Umbilical cord (tissue), 2 donors: ENCODE data around the gene SLC41A2. TPM values are rescaled to one million over a fixed set of nuclear protein-coding genes. Genes with fewer than 3 reads are reported as not detected.
A peak's percentile ranks its signal among the peaks of the same experiment; 100 is the strongest.
"Not testable (repeated sequence)": the region's sequence is repeated elsewhere in the genome, so short reads cannot be mapped to it uniquely, and the experiment has no call there.

Experiments used
- DNase-seq: peaks from one replicate; pipeline ENCODE4 v3.0.0-alpha.2; 2015; ENCODE audit warnings: low spot score
- total RNA-seq: library from RNA; depleted of rRNA; stranded (reverse); fragments of >200 nt; gene quantifications from one replicate; pipeline ENCODE4 v1.2.3, GENCODE V29; 2014; ENCODE audit warnings: low replicate concordance; ENCODE audit not compliant: insufficient read depth

Gene SLC41A2
- total RNA-seq, 1 donor from 2014 or later = 17.3 TPM

DNA sequence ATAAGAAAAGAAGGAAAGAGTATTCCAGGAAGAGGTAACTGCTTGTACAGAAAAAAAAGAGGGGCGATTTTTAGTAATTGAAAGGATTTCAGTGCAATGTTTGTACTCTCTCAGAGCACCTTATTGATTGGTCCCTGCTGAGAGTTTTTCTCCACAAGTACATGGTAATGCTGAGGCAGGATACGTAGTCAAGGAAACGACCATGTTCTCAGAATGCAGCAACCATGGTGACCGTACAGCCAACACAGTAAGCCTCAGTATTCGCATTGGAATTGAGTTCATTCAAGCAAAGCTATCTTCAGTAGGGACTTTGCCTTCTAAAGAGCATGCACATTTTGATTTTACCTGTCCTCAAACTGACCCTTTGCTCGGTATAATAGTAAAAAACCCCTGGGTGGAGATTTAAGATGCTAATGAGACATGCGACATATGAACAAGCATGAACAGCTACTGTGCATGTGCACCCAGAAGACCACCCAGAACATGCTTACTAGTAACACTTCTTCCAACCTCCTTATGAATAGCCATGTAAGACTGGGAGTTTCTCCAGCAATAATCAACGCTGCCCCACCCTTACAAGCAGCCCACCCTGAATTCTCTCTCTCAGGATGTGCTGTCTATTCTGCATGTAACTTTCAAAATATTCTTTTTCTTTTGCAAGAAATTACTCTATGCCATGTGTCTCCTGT lies 6.2 kb upstream of the SLC41A2 start:
- no peak for DNase-seq

DNA sequence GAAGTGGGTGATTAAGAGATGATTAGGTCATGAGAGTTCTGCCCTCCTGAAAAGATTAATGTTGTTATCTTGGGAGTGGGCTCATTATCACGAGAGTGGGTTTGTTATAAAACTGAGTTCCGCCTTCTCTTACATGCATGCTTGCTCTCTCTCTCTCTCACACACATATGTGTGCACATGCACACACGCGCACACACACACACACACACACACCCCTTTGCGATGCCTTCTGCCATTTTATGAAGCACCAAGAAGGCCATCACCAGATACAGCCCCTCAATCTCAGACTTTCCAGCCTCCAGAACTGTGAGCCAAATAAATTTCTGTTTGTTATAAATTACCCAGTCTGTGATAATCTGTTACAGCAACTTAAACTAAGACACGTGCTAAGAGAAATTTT lies 5.7 kb upstream of the SLC41A2 start:
- no peak for DNase-seq

DNA sequence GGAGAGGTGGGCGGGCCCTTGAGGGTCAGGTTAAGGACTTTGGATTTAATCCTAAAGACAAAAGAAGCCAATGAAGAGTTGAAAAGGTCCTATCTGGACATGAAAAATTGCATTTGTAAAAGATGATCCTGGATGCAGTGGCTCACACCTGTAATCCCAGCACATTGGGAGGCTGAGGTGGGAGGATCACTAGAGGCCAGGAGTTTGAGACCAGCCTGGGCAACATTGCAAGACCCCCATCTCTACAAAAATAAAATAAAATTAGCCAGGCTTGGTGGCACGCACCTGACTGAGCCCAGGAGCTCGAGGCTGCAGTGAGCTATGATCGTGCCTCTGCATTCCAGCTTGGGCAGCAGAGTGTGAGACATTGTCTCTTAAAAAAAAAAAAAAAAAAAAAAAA lies 2.4 kb upstream of the SLC41A2 start:
- DNase-seq = no peak

DNA sequence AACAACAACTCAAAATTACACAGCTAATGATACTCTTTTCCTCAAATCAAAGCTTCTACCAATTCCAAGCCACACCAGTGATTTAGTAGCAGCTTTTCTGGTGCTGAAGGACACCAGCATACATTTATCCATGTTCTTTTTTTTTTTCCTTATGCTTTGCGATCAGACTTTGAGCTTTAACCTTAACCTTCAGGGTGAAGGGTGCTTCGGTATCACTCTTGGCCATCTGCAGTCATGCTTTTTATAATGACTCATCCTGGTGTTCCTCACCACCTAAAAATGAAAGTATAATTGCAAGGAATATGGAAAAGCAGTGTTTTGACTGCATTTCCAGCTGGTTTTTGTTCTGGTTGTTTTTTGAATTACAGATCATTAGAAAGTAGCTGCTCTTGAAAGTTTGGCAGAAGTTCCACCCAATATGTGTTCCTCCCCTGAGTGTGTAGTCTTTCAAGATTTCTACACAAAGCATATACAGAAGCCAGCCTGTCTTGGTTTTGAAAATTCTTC lies 1.3 kb upstream of the SLC41A2 start:
- DNase-seq = peak; percentile 7

DNA sequence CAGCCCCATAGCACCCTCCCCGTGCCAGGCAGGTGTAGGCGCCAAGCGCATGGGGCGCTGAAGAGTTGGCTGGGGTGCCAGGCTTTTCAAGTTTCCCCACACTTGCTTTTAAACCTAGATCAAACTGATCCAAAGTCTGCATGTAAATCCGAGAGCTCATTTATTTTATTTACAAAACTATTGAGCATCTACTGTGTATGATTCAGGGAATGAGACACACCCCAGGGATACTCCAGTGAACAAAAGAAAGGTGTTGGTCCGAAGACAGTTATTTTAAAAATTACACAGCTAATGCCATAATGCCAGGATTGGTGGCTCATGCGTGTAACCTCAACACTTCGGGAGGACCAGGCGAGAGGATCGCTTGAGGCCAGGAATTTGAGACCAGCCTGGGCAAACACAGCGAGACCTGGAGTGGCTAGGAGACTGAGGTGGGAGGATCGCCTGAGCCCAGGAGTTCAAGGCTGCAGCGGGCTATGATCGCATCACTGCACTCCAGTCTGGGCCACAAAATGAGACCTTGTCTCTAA lies 780 bp upstream of the SLC41A2 start:
- no peak for DNase-seq

DNA sequence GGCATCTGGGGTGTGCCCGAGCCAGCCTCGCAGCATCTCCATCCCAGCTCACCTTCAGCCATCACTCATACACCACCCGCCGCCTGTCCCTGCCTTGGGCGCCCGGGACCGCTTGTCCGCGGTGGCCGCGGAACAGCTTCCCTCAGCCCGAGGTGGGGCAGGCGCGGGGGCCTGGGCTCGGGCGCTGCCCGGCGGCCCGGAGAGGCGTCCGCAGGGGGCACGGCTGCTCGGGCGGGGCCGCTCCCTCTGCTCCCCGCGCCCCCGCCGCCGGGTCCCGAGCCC lies 430 bp downstream of the SLC41A2 start:
- DNase-seq = no peak

DNA sequence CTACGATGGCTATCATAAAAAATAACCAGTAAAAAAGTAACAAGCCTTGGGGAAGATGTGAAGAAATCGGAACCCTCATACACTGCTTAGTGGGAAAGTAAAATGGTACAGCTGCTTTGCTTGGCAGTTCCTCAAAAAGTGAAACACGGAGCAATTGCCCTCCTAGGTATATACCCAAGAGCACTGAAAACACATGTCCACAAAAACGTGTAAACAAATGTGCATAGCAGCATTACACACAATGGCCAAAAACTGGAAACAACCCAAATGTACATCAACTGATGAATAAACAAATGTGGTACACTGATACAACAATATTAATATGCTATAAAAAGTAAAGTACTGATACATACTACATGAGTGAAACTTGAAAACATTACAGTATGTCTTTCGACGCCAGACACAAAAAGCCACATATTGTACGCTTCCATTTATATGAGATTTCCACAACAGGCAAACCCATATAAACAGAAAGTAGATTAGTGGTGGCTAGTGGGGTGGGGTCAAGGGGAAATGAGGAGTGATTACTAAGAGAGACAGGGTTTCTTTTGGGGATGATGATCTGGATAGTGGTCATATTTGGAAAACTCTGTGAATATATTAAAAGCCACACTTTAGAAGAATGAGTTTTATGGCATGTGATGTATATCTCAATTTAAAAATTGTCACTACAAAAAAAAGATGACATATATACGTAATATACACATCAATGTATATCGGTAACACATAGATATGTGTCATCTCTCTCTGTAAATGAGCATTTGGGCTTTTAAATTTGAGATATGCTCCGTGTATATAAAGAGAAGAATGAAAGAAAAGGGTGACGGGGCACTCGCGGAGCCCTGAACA lies 996 bp downstream of the SLC41A2 start:
- no peak for DNase-seq

DNA sequence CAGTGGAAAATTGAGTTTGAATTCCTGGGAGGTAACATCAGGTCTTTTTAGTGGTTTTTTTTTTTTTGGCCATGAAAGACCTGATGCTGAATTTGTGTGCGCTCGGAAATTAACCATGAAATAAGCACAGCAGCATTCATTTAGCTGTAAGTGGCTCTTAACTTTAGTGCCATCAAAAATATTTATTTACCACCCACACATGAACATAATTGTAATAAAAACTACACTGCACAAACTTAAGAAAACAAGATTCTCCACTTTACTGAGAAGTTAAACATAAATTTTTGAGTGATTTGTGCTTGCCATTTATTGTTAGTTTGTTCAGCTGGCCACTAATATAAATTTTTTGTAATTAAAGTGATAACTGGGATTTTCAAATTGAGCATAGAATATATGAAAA lies 2.4 kb downstream of the SLC41A2 start:
- no peak for DNase-seq

DNA sequence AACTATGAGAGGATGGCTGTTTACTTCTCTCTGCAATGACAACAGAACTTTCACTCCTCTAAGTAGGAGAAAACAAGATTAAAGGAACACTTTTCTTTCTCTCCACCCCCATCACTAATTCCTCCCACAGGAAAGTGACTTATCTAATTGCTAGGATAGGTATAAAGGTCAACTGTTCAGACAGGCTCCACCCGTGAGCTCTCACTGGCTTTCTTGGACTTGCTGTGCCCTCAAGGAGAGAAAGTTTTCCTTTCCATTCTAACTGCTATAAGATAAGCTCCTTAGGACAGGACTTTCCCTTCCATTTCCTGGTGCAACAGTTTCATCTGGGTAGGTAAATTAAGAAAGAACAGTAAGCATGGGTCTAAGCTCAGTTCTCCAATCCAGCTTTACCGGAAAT lies 4.8 kb downstream of the SLC41A2 start:
- no peak for DNase-seq

DNA sequence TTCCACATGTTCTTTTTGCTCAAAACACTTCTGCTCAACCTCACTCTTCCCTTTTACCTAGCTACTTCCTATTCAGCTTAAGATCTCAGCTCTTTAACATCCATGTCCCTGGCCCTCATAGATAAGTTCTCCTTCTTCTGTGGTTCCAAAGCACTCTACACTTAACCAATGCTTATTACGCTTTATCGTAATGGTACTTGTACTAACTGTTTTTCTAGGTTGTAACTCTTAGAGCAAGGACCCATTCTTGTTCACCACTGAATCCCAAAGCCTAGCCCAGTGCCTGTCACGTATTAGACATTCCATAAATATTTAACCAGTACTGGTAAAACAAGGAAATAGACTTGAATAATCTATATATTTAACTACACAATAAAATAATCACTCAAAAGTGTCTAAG lies 5.3 kb downstream of the SLC41A2 start:
- no peak for DNase-seq

DNA sequence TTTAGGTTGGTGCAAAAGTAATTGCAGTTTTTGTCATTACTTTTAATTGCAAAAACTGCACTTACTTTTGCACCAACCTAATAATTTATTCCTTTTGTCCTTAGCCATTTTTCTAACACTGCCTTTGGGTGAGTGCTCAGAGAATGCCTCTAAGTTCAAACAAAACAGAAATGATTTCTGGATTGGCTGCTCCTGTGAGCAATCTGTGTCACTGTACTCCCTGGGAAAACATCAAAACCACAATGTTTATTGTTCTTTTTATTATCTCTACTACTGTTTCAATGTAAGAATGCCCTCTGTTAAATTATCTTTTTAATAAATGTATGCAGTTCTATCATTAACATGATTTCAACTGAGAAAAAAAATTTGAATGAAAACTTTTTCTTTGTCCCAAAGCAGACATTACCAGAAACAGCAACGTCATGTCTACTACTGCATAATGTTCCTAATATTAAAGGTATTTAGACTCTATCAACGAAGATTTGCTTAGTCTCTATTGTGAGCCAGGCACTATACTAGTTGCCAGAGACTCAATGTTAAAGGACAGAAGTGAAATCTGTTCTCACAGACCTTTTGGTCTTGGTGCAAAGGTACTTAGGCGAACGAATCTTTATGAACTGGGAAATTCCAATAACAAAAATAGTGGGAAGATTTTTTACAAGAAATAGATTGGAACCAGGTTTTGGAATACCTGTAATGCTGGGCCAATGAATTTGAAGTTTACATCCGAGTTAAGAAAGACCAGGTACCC lies 6.2 kb downstream of the SLC41A2 start:
- DNase-seq = no peak

DNA sequence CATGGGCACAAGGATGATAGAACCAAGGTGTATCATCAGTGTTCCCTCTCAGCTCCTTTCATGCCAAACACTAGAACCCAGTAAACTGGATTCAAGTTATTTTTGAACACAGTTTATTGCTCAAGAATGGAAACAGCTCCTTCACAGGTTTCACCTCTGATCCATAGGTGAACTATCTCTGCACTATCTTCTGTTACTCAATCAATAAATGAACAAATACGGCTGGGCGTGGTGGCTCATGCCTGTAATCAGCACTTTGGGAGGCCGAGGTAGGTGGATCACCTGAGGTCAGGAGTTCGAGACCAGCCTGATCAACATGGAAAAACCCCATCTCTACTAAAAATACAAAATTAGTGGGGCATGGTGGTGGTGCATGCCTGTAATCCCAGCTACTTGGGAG lies 9.4 kb downstream of the SLC41A2 start:
- not testable (repeated sequence) for DNase-seq

DNA sequence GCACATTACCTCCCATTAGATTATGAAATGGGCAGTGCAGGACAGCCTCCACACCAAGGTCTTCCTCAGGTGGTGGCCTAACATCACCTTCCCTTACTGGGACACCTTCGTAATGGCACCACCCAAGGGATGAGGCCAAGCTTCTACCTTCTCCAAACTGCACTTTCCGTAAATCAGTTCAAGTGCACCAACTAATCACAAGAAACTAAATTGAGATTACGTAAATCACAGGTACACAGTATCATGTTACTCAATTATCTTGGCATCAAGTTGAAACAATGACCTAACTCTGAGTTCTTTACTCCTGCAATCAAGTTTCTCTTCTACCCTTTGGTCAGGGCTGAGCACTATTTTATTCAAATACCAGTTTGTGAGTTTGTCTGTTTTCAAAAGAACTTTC lies 13.8 kb downstream of the SLC41A2 start:
- no peak for DNase-seq

DNA sequence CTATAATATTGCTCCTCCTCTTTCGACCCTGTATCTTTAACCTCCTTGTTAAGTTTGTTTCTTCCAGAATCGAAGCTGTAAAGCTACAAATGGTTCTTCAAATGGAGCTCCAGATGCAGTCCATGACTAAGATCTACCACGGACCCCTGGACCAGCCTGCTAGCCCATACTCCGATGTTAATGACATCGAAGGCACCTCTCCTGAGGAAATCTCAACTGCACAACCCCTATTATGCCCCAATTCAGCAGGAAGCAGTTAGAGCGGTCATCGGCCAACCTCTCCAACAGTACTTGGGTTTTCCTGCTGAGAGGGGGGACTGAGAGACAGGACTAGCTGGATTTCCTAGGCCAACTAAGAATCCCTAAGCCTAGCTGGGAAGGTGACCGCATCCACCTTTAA lies 14.7 kb downstream of the SLC41A2 start:
- DNase-seq = not testable (repeated sequence)

DNA sequence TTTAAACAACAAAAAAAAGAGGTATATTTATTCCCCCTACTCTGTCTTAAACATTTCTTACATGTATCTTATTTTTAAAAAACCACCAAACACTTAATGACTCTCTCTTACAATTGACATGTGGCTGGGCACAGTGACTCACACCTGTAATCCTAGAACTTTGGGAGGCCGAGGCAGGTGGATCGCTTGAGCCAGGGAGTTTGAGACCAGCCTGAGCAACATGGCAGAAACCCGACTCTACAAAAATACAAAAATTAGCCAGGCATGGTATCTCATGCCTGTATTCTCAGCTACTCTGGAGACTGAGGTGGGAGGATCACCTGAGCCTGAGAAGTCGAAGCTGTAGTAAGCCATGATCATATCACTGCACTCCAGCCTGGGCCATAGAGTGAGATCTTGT lies 16.0 kb downstream of the SLC41A2 start:
- no peak for DNase-seq

DNA sequence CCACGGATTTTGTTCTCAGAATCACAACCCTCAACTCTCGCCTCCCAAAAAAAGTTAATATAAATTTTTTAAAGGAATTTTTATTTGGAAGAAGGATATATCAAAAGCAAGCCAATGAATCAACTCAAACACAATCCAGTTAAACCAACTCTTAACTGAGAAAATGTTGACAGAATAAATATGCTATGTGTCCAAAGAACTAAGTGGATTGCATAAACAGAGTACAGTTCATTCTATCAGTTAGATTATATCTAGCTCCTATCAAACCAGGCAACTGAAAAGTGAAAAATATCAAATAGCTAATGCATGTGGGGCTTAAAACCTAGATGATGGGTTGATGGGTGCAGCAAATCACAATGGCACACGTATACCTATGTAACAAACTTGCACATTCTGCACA lies 16.6 kb downstream of the SLC41A2 start:
- no peak for DNase-seq

DNA sequence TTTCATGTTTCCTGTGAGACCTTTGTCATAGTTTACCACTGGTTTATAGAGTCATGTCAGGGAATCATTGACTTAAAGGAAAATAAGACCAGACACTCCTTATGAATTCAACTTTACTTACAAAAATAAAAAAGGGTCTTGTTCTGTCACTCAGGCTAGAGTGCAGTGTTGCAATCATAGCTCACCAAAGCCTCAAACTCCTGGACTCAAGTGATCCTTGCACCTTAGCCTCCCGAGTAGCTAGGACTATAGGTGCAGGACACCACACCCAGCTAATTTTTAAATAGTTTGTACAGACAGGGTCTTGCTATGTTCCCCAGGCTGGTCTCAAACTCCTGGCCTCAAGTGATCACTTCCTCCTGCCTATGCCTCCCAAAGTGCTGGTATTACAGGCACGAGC lies 19.0 kb downstream of the SLC41A2 start:
- DNase-seq = no peak

DNA sequence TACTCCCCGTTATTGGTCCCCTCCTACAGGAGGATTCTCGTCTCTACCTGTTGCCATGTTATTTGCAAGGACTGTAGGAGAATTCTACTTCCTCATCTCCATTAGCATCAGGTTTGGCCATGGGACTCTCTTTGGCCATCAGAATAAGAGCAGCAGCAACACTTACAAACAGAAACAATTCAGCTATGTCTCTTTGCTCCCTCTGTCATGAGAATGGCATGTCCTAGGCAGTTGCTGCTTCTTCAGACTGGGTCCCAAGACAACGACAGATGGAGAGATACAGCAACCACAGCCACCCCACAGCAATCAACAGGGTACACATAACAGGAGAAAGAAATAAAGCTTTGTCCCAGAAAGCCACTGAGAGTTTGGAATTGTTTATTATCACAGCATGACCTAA lies 19.7 kb downstream of the SLC41A2 start:
- no peak for DNase-seq

DNA sequence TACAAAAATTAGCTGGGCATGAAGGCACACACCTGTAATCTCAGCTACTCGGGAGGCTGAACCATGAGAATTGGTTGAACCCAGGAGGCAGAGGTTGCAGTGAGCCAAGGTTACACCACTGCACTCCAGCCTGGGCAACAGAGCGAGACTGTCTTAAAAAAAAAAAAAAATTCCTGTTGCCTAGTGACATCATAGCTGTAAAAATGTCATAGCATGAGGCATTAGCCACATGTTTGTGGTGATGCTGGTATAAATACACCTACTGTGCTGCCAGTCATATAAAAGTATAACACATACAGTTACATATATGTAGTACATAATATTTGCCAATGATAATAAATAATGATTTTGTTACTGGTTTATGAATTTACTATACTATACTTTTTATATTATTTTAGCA lies 22.2 kb downstream of the SLC41A2 start:
- no peak for DNase-seq

DNA sequence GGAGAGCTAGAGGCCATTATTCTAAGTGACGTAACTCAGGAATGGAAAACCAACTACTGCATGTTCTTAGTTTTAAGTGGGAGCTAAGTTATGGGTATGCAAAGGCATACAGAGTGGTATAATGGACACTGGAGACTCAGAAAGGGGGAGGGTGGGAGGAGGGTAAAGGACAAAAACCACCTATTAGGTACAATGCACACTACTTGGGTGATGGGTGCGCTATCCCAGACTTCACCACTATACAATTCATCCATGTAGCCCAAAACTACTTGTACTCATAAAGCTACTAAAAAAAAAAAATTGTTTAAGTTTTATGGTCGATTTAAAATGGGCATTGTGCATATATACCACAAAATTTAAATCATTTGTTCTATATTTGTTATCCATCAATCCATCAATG lies 24.3 kb downstream of the SLC41A2 start:
- DNase-seq = no peak

DNA sequence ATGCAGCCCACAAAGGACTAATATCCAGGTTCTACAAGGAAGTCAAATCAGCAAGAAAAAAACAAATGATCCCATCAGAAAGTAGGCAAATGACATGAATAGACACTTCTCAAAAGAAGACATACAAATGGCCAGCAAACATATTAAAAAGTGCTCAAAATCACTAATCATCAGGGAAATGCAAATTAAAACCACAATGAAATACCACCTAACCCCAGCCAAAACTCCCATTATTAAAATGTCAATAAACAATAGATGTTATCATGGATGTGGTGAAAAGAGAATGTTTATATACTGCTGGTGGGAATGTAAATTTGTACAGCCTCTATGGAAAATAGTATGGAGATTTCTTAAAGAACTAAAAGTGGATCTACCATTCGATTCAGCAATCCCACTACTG lies 25.0 kb downstream of the SLC41A2 start:
- DNase-seq = no peak
